DOHH2 (cell line): ENCODE results near the gene CAB39.

Experiments
- EZH2phosphoT487 ChIP-seq: fragments of 200-600 bp; sonication (generic); IDR thresholded peaks from 2 replicates; pipeline ENCODE4 v1.6.1; 2017; ENCODE audit warnings: borderline replicate concordance, mild to moderate bottlenecking, antibody characterized with exemption, low read length, moderate library complexity, mixed read lengths
- TF ChIP-seq, protein P1 (sequence below): fragments of 200-600 bp; sonication (generic); IDR thresholded peaks from one replicate; pipeline ENCODE4 v1.5.1; 2014; ENCODE audit warnings: antibody characterized with exemption, mild to moderate bottlenecking, low read depth, low read length; ENCODE audit not compliant: poor library complexity, severe bottlenecking

DNA sequence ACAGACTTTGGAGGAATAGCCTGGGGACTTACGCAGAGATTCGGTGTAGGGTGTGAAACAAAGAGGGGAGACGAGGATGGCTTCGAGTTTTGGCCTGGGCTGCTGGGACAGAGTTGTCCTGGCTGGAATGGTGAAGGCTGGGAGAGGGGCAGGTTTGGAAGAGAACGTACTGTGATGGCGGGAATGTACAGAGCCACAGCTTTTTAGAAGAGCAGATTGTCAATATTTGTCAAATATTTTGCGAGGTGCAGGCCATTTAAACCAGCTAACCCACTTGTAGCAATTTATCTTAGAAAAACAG is 137.7 kb downstream of the CAB39 start:
- TF ChIP-seq, protein P1, sequence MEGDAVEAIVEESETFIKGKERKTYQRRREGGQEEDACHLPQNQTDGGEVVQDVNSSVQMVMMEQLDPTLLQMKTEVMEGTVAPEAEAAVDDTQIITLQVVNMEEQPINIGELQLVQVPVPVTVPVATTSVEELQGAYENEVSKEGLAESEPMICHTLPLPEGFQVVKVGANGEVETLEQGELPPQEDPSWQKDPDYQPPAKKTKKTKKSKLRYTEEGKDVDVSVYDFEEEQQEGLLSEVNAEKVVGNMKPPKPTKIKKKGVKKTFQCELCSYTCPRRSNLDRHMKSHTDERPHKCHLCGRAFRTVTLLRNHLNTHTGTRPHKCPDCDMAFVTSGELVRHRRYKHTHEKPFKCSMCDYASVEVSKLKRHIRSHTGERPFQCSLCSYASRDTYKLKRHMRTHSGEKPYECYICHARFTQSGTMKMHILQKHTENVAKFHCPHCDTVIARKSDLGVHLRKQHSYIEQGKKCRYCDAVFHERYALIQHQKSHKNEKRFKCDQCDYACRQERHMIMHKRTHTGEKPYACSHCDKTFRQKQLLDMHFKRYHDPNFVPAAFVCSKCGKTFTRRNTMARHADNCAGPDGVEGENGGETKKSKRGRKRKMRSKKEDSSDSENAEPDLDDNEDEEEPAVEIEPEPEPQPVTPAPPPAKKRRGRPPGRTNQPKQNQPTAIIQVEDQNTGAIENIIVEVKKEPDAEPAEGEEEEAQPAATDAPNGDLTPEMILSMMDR: peak; percentile 44
- TF ChIP-seq EZH2phosphoT487: no peak
